ENCODE results near the gene HERC3.

The HERC3 gene

DNA sequence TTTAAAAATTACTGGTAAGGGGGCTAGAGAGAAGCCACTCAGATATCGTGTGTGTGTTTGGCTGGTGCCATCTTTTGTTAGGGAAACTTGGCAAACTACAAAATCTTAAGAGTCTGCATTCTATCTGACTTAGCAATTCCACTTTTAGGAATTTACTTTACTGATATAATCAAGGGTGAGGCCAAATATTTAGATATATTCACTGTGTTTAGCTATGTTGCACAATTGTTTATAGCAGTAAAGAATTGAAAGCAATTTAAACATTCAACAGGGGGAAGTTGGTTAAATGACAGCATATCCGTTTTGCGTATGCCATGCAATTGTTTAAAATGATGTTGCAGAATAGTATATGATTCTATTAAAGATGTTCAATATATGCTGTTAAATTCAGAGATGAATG is 6.4 kb upstream of the HERC3 start:
- WGBS, 2 experiments (ENCODE audit: insufficient coverage in 2 of 2), result no CpG with 5 or more reads among the region's 3 CpGs
- Histone ChIP-seq H3K36me3 (ENCODE audit: control insufficient read depth, insufficient read depth, low read length) (no peaks in the 10 kb centered on the region), H3K4me3 (ENCODE audit: extremely low read depth, insufficient read depth, low read length, poor library complexity, severe bottlenecking) (no peak overlapping the region), H3K4me1 (ENCODE audit: control insufficient read depth, insufficient read depth, low read length, poor library complexity, severe bottlenecking) (no peaks in the 10 kb centered on the region), H3K9me3 (ENCODE audit: control insufficient read depth, low read length) (no peaks in the 10 kb centered on the region), H3K27ac (ENCODE audit: low read depth, low read length, severe bottlenecking) (no peak overlapping the region)

DNA sequence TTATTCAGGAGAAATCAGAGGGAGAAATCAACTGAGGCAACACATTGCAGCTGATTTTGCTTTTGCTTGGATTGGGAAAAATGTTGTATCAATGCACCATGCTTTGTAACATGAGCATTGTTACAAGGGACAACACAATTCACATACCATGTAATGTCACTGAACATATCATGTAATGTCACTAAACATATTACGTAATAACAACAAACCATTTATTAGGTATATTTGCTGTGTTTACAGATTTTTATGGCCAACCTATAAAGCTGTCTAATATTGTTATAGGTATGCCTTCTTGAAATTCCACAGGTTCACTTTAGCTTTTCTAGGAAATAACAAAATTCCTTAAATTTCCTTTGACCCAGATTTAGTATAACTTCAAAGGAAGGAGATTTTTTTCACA is 5.0 kb upstream of the HERC3 start:
- WGBS, 2 experiments (ENCODE audit: insufficient coverage in 2 of 2), result no CpG with 5 or more reads among the region's 1 CpG
- no peaks in the 10 kb centered on the region for H3K36me3 ChIP-seq (ENCODE audit: control insufficient read depth, insufficient read depth, low read length)
- H3K4me1 ChIP-seq (ENCODE audit: control insufficient read depth, insufficient read depth, low read length, poor library complexity, severe bottlenecking), result no peaks in the 10 kb centered on the region
- H3K27ac ChIP-seq (ENCODE audit: low read depth, low read length, severe bottlenecking), result no peak overlapping the region
- no peak overlapping the region for H3K4me3 ChIP-seq (ENCODE audit: extremely low read depth, insufficient read depth, low read length, poor library complexity, severe bottlenecking)
- H3K9me3 ChIP-seq (ENCODE audit: control insufficient read depth, low read length), result no peaks in the 10 kb centered on the region

DNA sequence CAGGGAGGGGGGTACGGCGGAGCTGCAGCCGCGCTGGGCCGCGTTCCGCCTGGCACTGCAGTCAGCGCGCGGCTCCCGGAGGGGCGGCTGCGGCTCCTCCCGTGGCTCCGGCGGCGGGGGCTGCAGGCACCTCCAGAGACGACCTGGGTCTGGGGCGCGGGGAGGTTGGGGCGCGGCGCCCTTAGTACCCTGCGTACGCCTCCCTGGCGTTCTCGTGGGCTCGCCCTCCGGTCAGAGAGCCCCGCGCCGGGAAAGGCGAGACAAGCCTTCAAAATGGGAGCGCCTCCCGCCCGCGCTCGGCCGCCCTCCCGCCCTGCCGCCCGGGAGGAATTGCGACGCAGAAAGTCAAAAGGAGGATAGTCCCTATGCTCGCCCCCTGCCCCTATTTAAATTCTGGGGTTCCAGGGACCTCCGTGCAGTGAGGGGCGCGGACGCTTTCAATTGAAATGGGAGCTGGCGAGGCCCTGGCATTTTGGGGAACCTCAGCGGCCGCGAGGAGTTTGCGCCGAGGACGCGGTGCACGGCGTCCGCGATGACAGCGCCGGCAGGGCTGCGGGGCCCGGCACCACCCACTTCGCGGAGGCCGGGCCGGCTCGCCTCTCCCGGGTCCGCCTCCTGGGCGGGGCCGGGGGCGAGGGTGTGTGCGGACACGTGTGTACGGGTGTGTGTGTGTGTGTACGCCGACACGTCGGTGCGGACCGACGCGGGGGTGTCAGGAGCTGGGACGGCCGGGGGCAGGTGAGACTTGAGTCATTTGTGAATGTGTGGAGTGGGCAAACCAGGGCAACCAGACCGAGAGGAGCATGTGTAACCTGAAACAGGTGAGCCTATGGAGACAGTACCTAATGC is 544 bp downstream of the HERC3 start:
- 0 to 1% methylated on average over 59 to 80 of the region's 89 CpGs for WGBS, 2 experiments (ENCODE audit: insufficient coverage in 2 of 2)
- Histone ChIP-seq H3K4me3 (ENCODE audit: extremely low read depth, insufficient read depth, low read length, poor library complexity, severe bottlenecking) (peak overlapping the region; percentile 78), H3K4me1 (ENCODE audit: control insufficient read depth, insufficient read depth, low read length, poor library complexity, severe bottlenecking) (no peaks in the 10 kb centered on the region), H3K9me3 (ENCODE audit: control insufficient read depth, low read length) (no peaks in the 10 kb centered on the region), H3K36me3 (ENCODE audit: control insufficient read depth, insufficient read depth, low read length) (no peaks in the 10 kb centered on the region), H3K27ac (ENCODE audit: low read depth, low read length, severe bottlenecking) (no peak overlapping the region)

DNA sequence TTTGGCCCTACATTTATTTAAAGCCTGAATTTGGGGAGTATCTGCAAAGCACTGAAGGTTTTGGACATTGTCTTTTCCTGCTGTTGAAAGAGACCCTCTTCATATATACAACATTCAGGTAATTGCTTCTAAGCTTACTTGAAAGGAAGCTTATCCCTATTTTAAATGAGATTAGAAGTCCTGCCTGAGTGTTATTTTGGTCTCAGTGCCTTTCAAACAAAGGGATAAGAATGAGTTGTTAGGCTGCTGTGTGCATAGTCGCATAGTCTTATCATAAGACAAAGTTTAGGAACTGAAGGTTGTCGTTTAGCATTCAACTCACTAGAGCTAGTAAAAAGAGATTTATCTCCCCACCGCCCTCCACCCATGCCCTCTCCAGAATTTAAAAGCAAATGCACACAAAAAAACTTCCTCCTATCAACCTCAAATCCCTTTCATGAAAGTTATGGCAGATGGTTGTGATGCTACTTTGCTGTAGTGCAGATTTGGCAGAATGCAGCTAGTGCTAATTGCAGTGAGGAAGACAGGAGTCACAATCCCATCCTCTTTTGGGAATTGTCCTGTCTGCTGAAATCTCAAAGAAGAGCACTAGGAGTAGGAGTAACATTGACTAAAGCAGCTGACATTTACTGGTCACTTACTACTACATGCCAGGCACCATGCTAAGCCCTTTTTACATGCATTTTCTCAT is 5.8 kb downstream of the HERC3 start:
- no peak overlapping the region for H3K27ac ChIP-seq (ENCODE audit: low read depth, low read length, severe bottlenecking)
- no peak overlapping the region for H3K4me3 ChIP-seq (ENCODE audit: extremely low read depth, insufficient read depth, low read length, poor library complexity, severe bottlenecking)
- peaks cover 21% of the 10 kb centered on the region for H3K4me1 ChIP-seq (ENCODE audit: control insufficient read depth, insufficient read depth, low read length, poor library complexity, severe bottlenecking)
- no peaks in the 10 kb centered on the region for H3K36me3 ChIP-seq (ENCODE audit: control insufficient read depth, insufficient read depth, low read length)
- whole genome bisulfite sequencing, 2 experiments (ENCODE audit: insufficient coverage in 2 of 2), result 83% methylated on average over 1 of the region's 3 CpGs; no CpG with 5 or more reads in 1 of the 2 experiments
- no peaks in the 10 kb centered on the region for H3K9me3 ChIP-seq (ENCODE audit: control insufficient read depth, low read length)

DNA sequence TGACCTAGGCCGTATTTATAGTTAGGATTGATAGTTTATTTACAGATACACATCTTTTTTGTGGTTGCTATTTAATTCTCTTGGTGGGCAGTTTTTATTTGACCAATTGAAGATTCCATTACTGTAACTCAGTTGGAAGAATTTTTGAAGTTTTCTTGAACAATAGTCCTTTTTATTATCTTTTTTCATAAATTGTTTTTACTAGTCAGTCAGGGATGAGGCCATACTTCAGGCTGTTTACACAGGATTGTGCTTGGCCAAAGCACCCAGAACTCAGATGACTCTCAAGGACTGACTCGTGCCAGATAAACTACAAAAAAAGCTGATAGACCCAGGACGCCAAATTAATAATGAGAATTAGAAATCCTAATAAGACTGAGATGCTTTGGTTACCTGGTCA is 7.0 kb downstream of the HERC3 start:
- Histone ChIP-seq H3K36me3 (ENCODE audit: control insufficient read depth, insufficient read depth, low read length) (no peaks in the 10 kb centered on the region), H3K27ac (ENCODE audit: low read depth, low read length, severe bottlenecking) (no peak overlapping the region), H3K4me1 (ENCODE audit: control insufficient read depth, insufficient read depth, low read length, poor library complexity, severe bottlenecking) (peaks cover 21% of the 10 kb centered on the region), H3K9me3 (ENCODE audit: control insufficient read depth, low read length) (no peaks in the 10 kb centered on the region), H3K4me3 (ENCODE audit: extremely low read depth, insufficient read depth, low read length, poor library complexity, severe bottlenecking) (no peak overlapping the region)
- 93 to 100% methylated on average over 1 to 2 of the region's 3 CpGs for WGBS, 2 experiments (ENCODE audit: insufficient coverage in 2 of 2)

DNA sequence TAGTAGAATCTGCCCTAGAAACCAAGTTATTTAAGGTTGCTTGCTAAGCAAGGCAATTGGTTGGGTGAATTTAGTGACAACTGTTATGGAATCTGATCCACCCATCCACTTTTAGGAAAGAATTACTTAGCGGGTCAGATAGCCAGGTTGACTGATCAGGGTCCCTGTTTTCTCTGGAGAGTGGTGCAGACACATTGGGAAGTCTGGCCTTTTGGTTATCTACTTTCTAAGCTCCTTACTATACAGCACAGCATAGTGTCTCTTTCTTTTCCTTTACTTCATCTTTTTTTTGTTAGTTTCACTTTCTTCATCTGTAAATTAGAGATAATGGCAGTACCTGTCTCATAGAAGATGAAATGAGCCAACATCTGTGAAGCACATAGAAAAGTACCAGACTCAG is 7.4 kb downstream of the HERC3 start:
- no CpG with 5 or more reads among the region's 1 CpG for WGBS, 2 experiments (ENCODE audit: insufficient coverage in 2 of 2)
- Histone ChIP-seq H3K9me3 (ENCODE audit: control insufficient read depth, low read length) (no peaks in the 10 kb centered on the region), H3K4me3 (ENCODE audit: extremely low read depth, insufficient read depth, low read length, poor library complexity, severe bottlenecking) (no peak overlapping the region), H3K36me3 (ENCODE audit: control insufficient read depth, insufficient read depth, low read length) (no peaks in the 10 kb centered on the region), H3K27ac (ENCODE audit: low read depth, low read length, severe bottlenecking) (no peak overlapping the region), H3K4me1 (ENCODE audit: control insufficient read depth, insufficient read depth, low read length, poor library complexity, severe bottlenecking) (peaks cover 21% of the 10 kb centered on the region)

DNA sequence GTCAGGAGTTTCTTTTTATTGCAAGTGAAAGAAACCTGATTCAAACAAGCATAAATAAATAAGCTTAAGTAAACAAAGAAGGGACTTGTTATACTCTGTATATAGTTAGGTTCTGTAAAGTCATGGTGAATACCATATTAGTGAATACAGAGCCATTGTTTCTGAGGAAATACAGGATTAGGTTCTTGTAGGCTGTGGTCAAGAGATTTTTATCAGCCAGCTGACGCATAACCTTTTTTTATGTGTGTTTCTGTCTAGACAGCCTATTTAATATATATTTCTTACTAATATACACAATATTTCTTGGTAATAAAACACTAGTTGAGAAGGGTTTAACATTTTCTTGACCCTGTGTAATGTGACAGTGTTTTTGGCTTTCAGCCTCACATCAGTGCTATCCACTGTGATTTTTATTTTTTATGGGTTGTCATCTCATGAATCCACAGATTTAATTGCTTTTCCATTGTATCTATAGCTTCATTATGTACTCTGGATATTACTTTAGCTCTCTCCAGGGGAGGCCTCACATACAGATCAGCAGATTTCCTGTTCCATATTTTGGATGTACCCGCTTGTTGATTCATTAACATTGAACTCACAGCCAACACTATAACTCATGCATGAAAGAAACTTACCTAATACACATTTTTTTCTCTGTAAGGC is 8.0 kb downstream of the HERC3 start:
- WGBS, 2 experiments (ENCODE audit: insufficient coverage in 2 of 2), result 88 to 100% methylated on average over 1 of the region's 2 CpGs
- H3K36me3 ChIP-seq (ENCODE audit: control insufficient read depth, insufficient read depth, low read length), result no peaks in the 10 kb centered on the region
- H3K27ac ChIP-seq (ENCODE audit: low read depth, low read length, severe bottlenecking), result no peak overlapping the region

DNA sequence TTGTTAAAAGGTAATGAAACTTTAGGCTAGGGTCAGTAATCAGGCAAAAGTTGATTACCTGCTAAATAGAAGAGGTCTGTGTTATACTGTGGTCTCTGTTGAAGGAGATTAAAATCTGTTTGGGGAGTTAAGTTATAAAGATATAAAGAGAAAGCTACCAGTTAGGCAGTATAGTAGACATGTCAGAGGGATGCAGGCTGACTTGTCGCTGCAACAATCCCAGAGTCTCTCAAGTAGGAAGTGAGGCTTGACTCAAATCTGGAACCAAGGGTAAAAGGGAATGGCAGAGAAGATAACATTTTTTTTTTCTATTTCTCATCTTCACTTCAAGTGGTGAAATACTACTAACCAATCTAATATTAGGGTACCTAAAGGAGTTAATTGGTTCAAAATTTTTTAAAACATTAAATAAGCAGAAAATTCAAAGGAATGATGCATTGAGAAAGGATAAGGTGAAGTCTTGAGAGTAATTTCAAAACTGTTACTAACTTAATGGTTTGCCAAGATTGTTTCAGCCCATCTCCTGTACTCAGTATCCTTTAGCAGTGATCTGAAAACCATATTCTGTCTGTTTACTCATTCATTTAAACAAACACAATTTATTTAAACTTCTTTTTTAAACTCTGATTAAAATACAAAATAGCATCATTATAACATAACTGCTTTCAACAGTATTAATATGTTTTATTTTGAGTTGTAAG is 12.8 kb downstream of the HERC3 start:
- peaks cover 9% of the 10 kb centered on the region for H3K4me1 ChIP-seq (ENCODE audit: control insufficient read depth, insufficient read depth, low read length, poor library complexity, severe bottlenecking)
- no peaks in the 10 kb centered on the region for H3K9me3 ChIP-seq (ENCODE audit: control insufficient read depth, low read length)
- no peak overlapping the region for H3K27ac ChIP-seq (ENCODE audit: low read depth, low read length, severe bottlenecking)
- H3K4me3 ChIP-seq (ENCODE audit: extremely low read depth, insufficient read depth, low read length, poor library complexity, severe bottlenecking), result no peak overlapping the region
- H3K36me3 ChIP-seq (ENCODE audit: control insufficient read depth, insufficient read depth, low read length), result peaks cover 4% of the 10 kb centered on the region
- 91 to 100% methylated on average over 1 of the region's 1 CpG for WGBS, 2 experiments (ENCODE audit: insufficient coverage in 2 of 2)

More for the DNA sequence above, 8.0 kb downstream of the HERC3 start:
- Histone ChIP-seq H3K4me1 (ENCODE audit: control insufficient read depth, insufficient read depth, low read length, poor library complexity, severe bottlenecking) (peaks cover 21% of the 10 kb centered on the region), H3K4me3 (ENCODE audit: extremely low read depth, insufficient read depth, low read length, poor library complexity, severe bottlenecking) (no peak overlapping the region), H3K9me3 (ENCODE audit: control insufficient read depth, low read length) (no peaks in the 10 kb centered on the region)

DNA sequence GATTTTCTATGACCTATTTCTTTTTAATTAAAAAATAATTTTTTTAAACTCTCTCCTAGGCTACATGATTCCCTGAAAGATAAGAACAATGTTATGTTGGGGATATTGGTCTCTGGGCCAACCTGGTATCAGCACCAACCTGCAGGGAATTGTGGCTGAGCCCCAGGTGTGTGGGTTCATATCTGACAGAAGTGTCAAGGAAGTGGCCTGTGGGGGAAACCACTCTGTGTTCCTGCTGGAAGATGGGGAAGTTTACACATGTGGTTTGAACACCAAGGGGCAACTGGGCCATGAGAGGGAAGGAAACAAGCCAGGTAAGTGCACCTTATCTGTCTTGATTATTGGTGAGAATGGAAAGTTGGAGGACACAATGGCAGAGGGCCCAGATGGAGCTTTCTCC is 13.5 kb downstream of the HERC3 start:
- Histone ChIP-seq H3K27ac (ENCODE audit: low read depth, low read length, severe bottlenecking) (no peak overlapping the region), H3K36me3 (ENCODE audit: control insufficient read depth, insufficient read depth, low read length) (peaks cover 4% of the 10 kb centered on the region), H3K4me3 (ENCODE audit: extremely low read depth, insufficient read depth, low read length, poor library complexity, severe bottlenecking) (no peak overlapping the region), H3K4me1 (ENCODE audit: control insufficient read depth, insufficient read depth, low read length, poor library complexity, severe bottlenecking) (peaks cover 3% of the 10 kb centered on the region), H3K9me3 (ENCODE audit: control insufficient read depth, low read length) (no peaks in the 10 kb centered on the region)

DNA sequence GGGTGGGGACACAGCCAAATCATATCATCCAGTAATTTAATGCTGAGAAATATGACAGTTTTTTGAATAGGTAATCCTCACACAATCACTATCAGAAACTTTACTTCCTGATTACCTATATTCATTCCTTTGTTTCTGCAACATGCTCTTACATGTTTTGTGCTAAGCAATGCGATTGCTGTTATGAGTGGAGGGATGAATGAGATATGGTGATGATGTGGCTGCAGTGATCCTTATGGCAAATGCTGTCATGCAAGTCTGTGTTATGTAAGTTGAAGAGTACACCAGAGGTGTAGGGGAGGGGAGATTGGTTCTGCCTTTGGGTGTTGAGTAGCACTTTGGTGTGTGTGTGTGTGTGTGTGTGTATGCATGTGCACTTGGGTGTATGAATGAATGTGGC is 14.6 kb downstream of the HERC3 start:
- peaks cover 6% of the 10 kb centered on the region for H3K4me1 ChIP-seq (ENCODE audit: control insufficient read depth, insufficient read depth, low read length, poor library complexity, severe bottlenecking)
- H3K36me3 ChIP-seq (ENCODE audit: control insufficient read depth, insufficient read depth, low read length), result peaks cover 4% of the 10 kb centered on the region
- H3K27ac ChIP-seq (ENCODE audit: low read depth, low read length, severe bottlenecking), result no peak overlapping the region
- no peaks in the 10 kb centered on the region for H3K9me3 ChIP-seq (ENCODE audit: control insufficient read depth, low read length)
- H3K4me3 ChIP-seq (ENCODE audit: extremely low read depth, insufficient read depth, low read length, poor library complexity, severe bottlenecking), result no peak overlapping the region
- 80 to 100% methylated on average over 1 of the region's 1 CpG for WGBS, 2 experiments (ENCODE audit: insufficient coverage in 2 of 2)
